C4-2B (cell line): ENCODE measurements around the gene LEMD2.

ENCODE experiments used
- ZFX ChIP-seq: fragments of 450-650 bp; IDR thresholded peaks from 2 replicates; pipeline ENCODE4 v1.6.1; 2017
- TF ChIP-seq, protein P1 (sequence below): fragments of 450-650 bp; conservative IDR thresholded peaks from 2 replicates; pipeline ENCODE4 v1.5.1; 2017; ENCODE audit warnings: mild to moderate bottlenecking

GRCh38 chr6:33766921-33767907, 21.7 kb downstream of the LEMD2 start:
- TF ChIP-seq, protein P1, sequence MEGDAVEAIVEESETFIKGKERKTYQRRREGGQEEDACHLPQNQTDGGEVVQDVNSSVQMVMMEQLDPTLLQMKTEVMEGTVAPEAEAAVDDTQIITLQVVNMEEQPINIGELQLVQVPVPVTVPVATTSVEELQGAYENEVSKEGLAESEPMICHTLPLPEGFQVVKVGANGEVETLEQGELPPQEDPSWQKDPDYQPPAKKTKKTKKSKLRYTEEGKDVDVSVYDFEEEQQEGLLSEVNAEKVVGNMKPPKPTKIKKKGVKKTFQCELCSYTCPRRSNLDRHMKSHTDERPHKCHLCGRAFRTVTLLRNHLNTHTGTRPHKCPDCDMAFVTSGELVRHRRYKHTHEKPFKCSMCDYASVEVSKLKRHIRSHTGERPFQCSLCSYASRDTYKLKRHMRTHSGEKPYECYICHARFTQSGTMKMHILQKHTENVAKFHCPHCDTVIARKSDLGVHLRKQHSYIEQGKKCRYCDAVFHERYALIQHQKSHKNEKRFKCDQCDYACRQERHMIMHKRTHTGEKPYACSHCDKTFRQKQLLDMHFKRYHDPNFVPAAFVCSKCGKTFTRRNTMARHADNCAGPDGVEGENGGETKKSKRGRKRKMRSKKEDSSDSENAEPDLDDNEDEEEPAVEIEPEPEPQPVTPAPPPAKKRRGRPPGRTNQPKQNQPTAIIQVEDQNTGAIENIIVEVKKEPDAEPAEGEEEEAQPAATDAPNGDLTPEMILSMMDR = no peak
- no peak for TF ChIP-seq ZFX
